SK-N-SH (cell line): ENCODE measurements around the gene PFKL. TPM values are rescaled to one million over a fixed set of nuclear protein-coding genes. Genes with fewer than 3 reads are reported as not detected.

Source experiments
- CTCF ChIA-PET: fragments of 300-600, 350-600 bp; formaldehyde crosslinking; extraction: SDS; loops from one replicate; lab custom pipeline; 2021; lab: Yijun Ruan, JAX
- POLR2A ChIA-PET: fragments of 350-600 bp; sonication (Branson Sonifier 250); formaldehyde crosslinking; extraction: SDS; loops from one replicate; lab custom pipeline; 2020; ENCODE audit warnings: antibody characterized with exemption, inconsistent platforms; lab: Yijun Ruan, JAX
- DNase-seq: peaks from one replicate; pipeline ENCODE4 v3.0.0; 2012
- H2AFZ ChIP-seq: fragments of 200-600 bp; sonication (generic); 2 replicates; pipeline ENCODE4 v1.8.1; 2016; ENCODE audit warnings: antibody characterized with exemption, mild to moderate bottlenecking, low read depth
- H3F3A ChIP-seq: fragments of 200-600 bp; sonication (generic); replicated peaks from 2 replicates; pipeline ENCODE3; 2016; ENCODE audit warnings: antibody characterized with exemption, mild to moderate bottlenecking; ENCODE audit not compliant: insufficient read depth
- H3K27ac ChIP-seq, 2 experiments: fragments of 200-500 bp in 1 of 2; fragments of 200-600 bp in 1 of 2; sonication (Bioruptor generic) in 1 of 2; sonication (generic), shearing (Covaris generic) in 1 of 2; 2 replicates each; pipeline versions ENCODE4 v1.5.1 to v1.6.1; 2014 to 2016; ENCODE audit warnings: low read depth in 2 of 2, inconsistent platforms in 1 of 2, low read length in 1 of 2, mild to moderate bottlenecking in 1 of 2, mixed read lengths in 1 of 2
- H3K27me3 ChIP-seq: fragments of 200-600 bp; sonication (generic), shearing (Covaris generic); 2 replicates; pipeline ENCODE4 v1.6.1; 2016; ENCODE audit warnings: mixed run types; ENCODE audit not compliant: insufficient read depth
- H3K36me3 ChIP-seq, 2 experiments: fragments of 200-500 bp in 1 of 2; fragments of 200-600 bp in 1 of 2; sonication (Bioruptor generic) in 1 of 2; sonication (generic) in 1 of 2; replicated peaks in 1 of 2; 2 replicates each; pipeline versions ENCODE3 to v1.5.1; 2014 to 2016; ENCODE audit warnings: low read length in 1 of 2, mild to moderate bottlenecking in 1 of 2; ENCODE audit not compliant: insufficient read depth in 2 of 2, control insufficient read depth in 1 of 2
- H3K4me1 ChIP-seq, 2 experiments: fragments of 200-500 bp in 1 of 2; fragments of 200-600 bp in 1 of 2; sonication (Bioruptor generic) in 1 of 2; sonication (generic), shearing (Covaris generic) in 1 of 2; 2 replicates each; pipeline versions ENCODE4 v1.5.1 to v1.6.1; 2014 to 2016; ENCODE audit warnings: low read depth in 1 of 2, low read length in 1 of 2, mixed run types in 1 of 2; ENCODE audit not compliant: insufficient read depth in 2 of 2, control insufficient read depth in 1 of 2
- H3K4me2 ChIP-seq: fragments of 200-600 bp; sonication (generic), shearing (Covaris generic); 2 replicates; pipeline ENCODE4 v1.6.1; 2017; ENCODE audit warnings: mixed run types
- H3K4me3 ChIP-seq, 2 experiments: fragments of 200-500 bp in 1 of 2; fragments of 200-600 bp in 1 of 2; sonication (Bioruptor generic) in 1 of 2; sonication (generic), shearing (Covaris generic) in 1 of 2; 2 replicates each; pipeline versions ENCODE4 v1.5.1 to v1.8.1; 2014 to 2016; ENCODE audit warnings: low read depth in 2 of 2, inconsistent platforms in 1 of 2, low read length in 1 of 2, mild to moderate bottlenecking in 1 of 2, mixed read lengths in 1 of 2, moderate library complexity in 1 of 2
- H3K79me2 ChIP-seq: fragments of 200-600 bp; sonication (generic); 2 replicates; pipeline ENCODE4 v1.8.1; 2017; ENCODE audit warnings: mild to moderate bottlenecking; ENCODE audit not compliant: insufficient read depth
- H3K9ac ChIP-seq: fragments of 200-600 bp; sonication (generic); 2 replicates; pipeline ENCODE4 v1.6.1; 2017; ENCODE audit warnings: mixed run types
- H3K9me2 ChIP-seq: fragments of 200-600 bp; sonication (generic); 2 replicates; pipeline ENCODE4 v1.6.1; 2017; ENCODE audit warnings: mixed run types
- H3K9me3 ChIP-seq: fragments of 200-600 bp; sonication (generic); 2 replicates; pipeline ENCODE4 v1.6.1; 2017; ENCODE audit warnings: mixed run types, mild to moderate bottlenecking, moderate library complexity
- H4K20me1 ChIP-seq: fragments of 200-600 bp; sonication (generic); 2 replicates; pipeline ENCODE4 v1.6.1; 2017; ENCODE audit warnings: mild to moderate bottlenecking, mixed run types; ENCODE audit not compliant: insufficient read depth
- EZH2phosphoT487 ChIP-seq: fragments of 200-600 bp; sonication (generic); IDR thresholded peaks from 2 replicates; pipeline ENCODE4 v1.6.1; 2017; ENCODE audit warnings: low read depth, mixed run types, mild to moderate bottlenecking, antibody characterized with exemption, moderate library complexity, borderline replicate concordance
- FOXJ3 ChIP-seq: sonication (generic); formaldehyde crosslinking; IDR thresholded peaks from 2 replicates; pipeline ENCODE4 v1.5.1; 2020; ENCODE audit warnings: mild to moderate bottlenecking, missing genetic modification reagents
- FOXM1 ChIP-seq: IDR thresholded peaks from 2 replicates; pipeline ENCODE4 v1.4.0; 2012; ENCODE audit warnings: low read depth, mild to moderate bottlenecking
- USF1 ChIP-seq: IDR thresholded peaks from 2 replicates; pipeline ENCODE4 v1.4.0; 2012; ENCODE audit warnings: low read depth, borderline replicate concordance
- USF2 ChIP-seq: fragments of 150-350 bp; IDR thresholded peaks from 2 replicates; pipeline ENCODE4 v1.6.1; 2017; ENCODE audit warnings: antibody characterized with exemption, low read length, low read depth, borderline replicate concordance
- WGBS: methylation state at CpG from one replicate; pipeline ENCODE4 v1.1.6; 2017; ENCODE audit warnings: low lambda C conversion rate; 5-methylcytosine and 5-hydroxymethylcytosine counted together
- polyA plus RNA-seq, 3 experiments: library from polyadenylated mRNA; depleted of rRNA; stranded (reverse); fragments of >200 nt; gene quantifications; 2 replicates each; pipeline ENCODE4 v1.2.3, GENCODE V29; 2012
- TF ChIP-seq, protein P1 (sequence below): IDR thresholded peaks from 2 replicates; pipeline ENCODE4 v1.4.0; 2012; ENCODE audit warnings: low read depth, borderline replicate concordance

PFKL gene
- polyA plus RNA-seq, 1 of the 3 experiments (the other 2 are of a cell fraction) = 118 TPM

- Histone ChIP-seq H3K9ac (no peak overlapping the region), H3K4me3 (no peak overlapping the region), H4K20me1 (no peaks in the 10 kb centered on the region), H3K27ac (no peak overlapping the region), H3K27me3 (peaks cover 77% of the 10 kb centered on the region), H3K9me2 (no peaks in the 10 kb centered on the region), H3K4me2 (no peak overlapping the region), H2AFZ (no peak overlapping the region), H3K4me1 (peaks cover 0 to 7% of the 10 kb centered on the region in 2 experiments; a peak in 1 of 4 replicates), H3K9me3 (no peaks in the 10 kb centered on the region), H3K36me3 (no peaks in the 10 kb centered on the region), H3F3A (no peaks in the 10 kb centered on the region), H3K79me2 (no peaks in the 10 kb centered on the region)
- TF ChIP-seq FOXM1 = no peak
- no peak for TF ChIP-seq USF1
- TF ChIP-seq FOXJ3 (CRISPR knock-in tag) = no peak
- TF ChIP-seq USF2 = no peak
- TF ChIP-seq, protein P1, sequence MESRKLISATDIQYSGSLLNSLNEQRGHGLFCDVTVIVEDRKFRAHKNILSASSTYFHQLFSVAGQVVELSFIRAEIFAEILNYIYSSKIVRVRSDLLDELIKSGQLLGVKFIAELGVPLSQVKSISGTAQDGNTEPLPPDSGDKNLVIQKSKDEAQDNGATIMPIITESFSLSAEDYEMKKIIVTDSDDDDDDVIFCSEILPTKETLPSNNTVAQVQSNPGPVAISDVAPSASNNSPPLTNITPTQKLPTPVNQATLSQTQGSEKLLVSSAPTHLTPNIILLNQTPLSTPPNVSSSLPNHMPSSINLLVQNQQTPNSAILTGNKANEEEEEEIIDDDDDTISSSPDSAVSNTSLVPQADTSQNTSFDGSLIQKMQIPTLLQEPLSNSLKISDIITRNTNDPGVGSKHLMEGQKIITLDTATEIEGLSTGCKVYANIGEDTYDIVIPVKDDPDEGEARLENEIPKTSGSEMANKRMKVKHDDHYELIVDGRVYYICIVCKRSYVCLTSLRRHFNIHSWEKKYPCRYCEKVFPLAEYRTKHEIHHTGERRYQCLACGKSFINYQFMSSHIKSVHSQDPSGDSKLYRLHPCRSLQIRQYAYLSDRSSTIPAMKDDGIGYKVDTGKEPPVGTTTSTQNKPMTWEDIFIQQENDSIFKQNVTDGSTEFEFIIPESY = no peak
- CTCF ChIA-PET = interaction anchor here (1.1 kb wide), 1 partner anchor 66 kb away, joined by 3 read pairs; no protein-coding TSS in a partner anchor
- WGBS = 2% methylated on average over 8 of the region's 8 CpGs
- POLR2A ChIA-PET = no interaction called here
- no peak for DNase-seq
Observed at GRCh38 chr21:44372616-44373015, 72.8 kb downstream of the PFKL start.

- POLR2A ChIA-PET = no interaction called here
- H3K27ac ChIP-seq = no peak overlapping the region
- no peak for TF ChIP-seq EZH2phosphoT487
- H4K20me1 ChIP-seq = no peaks in the 10 kb centered on the region
- H3K4me2 ChIP-seq = no peak overlapping the region
- H3K27me3 ChIP-seq = peaks cover 92% of the 10 kb centered on the region
- H3F3A ChIP-seq = no peaks in the 10 kb centered on the region
- H3K4me1 ChIP-seq = peaks cover 0 to 7% of the 10 kb centered on the region in 2 experiments; a peak in 1 of 4 replicates
- no peak overlapping the region for H3K9ac ChIP-seq
- H3K9me3 ChIP-seq = no peaks in the 10 kb centered on the region
- 58% methylated on average over 21 of the region's 24 CpGs for WGBS
- no peak overlapping the region for H3K4me3 ChIP-seq
- no peak overlapping the region for H2AFZ ChIP-seq
- CTCF ChIA-PET = no interaction called here
- H3K79me2 ChIP-seq = no peaks in the 10 kb centered on the region
- H3K36me3 ChIP-seq = no peaks in the 10 kb centered on the region
- no peaks in the 10 kb centered on the region for H3K9me2 ChIP-seq
- no peak for DNase-seq
Observed at GRCh38 chr21:44374601-44375280, 74.9 kb downstream of the PFKL start.
